Measurements from ENCODE around the gene ADGRL4.

DNA sequence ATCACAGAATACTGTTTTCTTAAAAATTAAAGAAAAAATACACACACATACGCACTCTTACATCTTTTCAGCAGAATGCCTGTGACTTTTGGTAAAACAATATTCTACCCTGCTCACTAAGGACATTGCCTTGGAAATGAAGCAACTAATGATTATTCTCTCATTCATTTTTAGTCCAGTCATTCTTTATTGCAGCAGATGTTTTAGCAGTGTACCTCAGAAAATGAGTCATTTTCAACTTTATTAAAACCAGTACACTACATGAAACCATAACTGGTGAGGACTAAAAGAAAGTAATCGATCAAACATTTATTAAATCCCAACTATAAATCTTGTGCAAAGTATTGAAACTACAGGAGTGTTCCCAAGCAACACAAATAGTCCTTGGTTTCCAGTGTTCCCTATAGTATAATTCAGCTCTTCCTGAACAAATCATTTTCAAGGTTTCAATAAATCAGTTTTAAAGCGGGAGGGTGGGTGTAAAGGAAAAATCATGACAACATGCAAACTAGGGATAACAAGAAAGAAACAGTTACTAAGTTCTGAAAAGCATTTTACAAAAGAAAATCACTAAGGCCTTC lies 114.2 kb downstream of the ADGRL4 start:
- TF ChIP-seq, protein P1, sequence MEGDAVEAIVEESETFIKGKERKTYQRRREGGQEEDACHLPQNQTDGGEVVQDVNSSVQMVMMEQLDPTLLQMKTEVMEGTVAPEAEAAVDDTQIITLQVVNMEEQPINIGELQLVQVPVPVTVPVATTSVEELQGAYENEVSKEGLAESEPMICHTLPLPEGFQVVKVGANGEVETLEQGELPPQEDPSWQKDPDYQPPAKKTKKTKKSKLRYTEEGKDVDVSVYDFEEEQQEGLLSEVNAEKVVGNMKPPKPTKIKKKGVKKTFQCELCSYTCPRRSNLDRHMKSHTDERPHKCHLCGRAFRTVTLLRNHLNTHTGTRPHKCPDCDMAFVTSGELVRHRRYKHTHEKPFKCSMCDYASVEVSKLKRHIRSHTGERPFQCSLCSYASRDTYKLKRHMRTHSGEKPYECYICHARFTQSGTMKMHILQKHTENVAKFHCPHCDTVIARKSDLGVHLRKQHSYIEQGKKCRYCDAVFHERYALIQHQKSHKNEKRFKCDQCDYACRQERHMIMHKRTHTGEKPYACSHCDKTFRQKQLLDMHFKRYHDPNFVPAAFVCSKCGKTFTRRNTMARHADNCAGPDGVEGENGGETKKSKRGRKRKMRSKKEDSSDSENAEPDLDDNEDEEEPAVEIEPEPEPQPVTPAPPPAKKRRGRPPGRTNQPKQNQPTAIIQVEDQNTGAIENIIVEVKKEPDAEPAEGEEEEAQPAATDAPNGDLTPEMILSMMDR (IDR thresholded peaks at IDR 0.05), result no peak
- no peak for TF ChIP-seq POLR2A (IDR thresholded peaks at IDR 0.05)

All from esophagus squamous epithelium (tissue), 4 donors.